ENCODE results near the gene IFT81. TPM values are rescaled to one million over a fixed set of nuclear protein-coding genes. Genes with fewer than 3 reads are reported as not detected.
A peak's percentile ranks its signal among the peaks of the same experiment; 100 is the strongest.

Gene IFT81
- total and polyA plus RNA-seq, 2 of the 13 experiments (the other 11 are each of a cell fraction or from before 2014, with no cell fraction given), result 4.2 to 13.0 TPM

- TF ChIP-seq ARID4A (CRISPR knock-in tag; IDR thresholded peaks at IDR 0.05; ENCODE audit: borderline replicate concordance) (peak; percentile 37; the same call in 1 of the 2 replicates), MIER2 (CRISPR knock-in tag; IDR thresholded peaks at IDR 0.05) (no peak), SALL1 (CRISPR knock-in tag; IDR thresholded peaks at IDR 0.05) (peak; percentile 12; the same call in 1 of the 2 replicates), POGZ (CRISPR knock-in tag; IDR thresholded peaks at IDR 0.05) (no peak), ZNF143 (CRISPR knock-in tag; IDR thresholded peaks at IDR 0.05) (no peak), MEIS1 (CRISPR knock-in tag; IDR thresholded peaks at IDR 0.05; ENCODE audit: borderline replicate concordance) (peak; percentile 44; the same call in 1 of the 2 replicates), RFX1 (IDR thresholded peaks at IDR 0.05) (peak; percentile 62; the same call in 1 of the 2 replicates), PATZ1 (CRISPR knock-in tag; IDR thresholded peaks at IDR 0.05) (peak; percentile 87), GATAD2A (CRISPR knock-in tag; IDR thresholded peaks at IDR 0.05) (peak; percentile 43), KAT7 (CRISPR knock-in tag; IDR thresholded peaks at IDR 0.05; ENCODE audit: borderline replicate concordance) (no peak), MED8 (CRISPR knock-in tag; IDR thresholded peaks at IDR 0.05; ENCODE audit: insufficient replicate concordance) (no peak), ZNF260 (CRISPR knock-in tag; IDR thresholded peaks at IDR 0.05; ENCODE audit: borderline replicate concordance, low read depth) (no peak), ISL2 (CRISPR knock-in tag; IDR thresholded peaks at IDR 0.05) (peak; percentile 49; the same call in 1 of the 2 replicates)
- TF ChIP-seq, protein P1, sequence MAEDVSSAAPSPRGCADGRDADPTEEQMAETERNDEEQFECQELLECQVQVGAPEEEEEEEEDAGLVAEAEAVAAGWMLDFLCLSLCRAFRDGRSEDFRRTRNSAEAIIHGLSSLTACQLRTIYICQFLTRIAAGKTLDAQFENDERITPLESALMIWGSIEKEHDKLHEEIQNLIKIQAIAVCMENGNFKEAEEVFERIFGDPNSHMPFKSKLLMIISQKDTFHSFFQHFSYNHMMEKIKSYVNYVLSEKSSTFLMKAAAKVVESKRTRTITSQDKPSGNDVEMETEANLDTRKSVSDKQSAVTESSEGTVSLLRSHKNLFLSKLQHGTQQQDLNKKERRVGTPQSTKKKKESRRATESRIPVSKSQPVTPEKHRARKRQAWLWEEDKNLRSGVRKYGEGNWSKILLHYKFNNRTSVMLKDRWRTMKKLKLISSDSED (CRISPR knock-in tag; IDR thresholded peaks at IDR 0.05), result no peak
- TF ChIP-seq, protein P2, sequence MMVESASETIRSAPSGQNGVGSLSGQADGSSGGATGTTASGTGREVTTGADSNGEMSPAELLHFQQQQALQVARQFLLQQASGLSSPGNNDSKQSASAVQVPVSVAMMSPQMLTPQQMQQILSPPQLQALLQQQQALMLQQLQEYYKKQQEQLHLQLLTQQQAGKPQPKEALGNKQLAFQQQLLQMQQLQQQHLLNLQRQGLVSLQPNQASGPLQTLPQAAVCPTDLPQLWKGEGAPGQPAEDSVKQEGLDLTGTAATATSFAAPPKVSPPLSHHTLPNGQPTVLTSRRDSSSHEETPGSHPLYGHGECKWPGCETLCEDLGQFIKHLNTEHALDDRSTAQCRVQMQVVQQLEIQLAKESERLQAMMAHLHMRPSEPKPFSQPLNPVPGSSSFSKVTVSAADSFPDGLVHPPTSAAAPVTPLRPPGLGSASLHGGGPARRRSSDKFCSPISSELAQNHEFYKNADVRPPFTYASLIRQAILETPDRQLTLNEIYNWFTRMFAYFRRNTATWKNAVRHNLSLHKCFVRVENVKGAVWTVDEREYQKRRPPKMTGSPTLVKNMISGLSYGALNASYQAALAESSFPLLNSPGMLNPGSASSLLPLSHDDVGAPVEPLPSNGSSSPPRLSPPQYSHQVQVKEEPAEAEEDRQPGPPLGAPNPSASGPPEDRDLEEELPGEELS (CRISPR knock-in tag; IDR thresholded peaks at IDR 0.05), result 0 out of 2 replicates have a peak, but pooled peaks have one; percentile 18
- TF ChIP-seq, protein P3, sequence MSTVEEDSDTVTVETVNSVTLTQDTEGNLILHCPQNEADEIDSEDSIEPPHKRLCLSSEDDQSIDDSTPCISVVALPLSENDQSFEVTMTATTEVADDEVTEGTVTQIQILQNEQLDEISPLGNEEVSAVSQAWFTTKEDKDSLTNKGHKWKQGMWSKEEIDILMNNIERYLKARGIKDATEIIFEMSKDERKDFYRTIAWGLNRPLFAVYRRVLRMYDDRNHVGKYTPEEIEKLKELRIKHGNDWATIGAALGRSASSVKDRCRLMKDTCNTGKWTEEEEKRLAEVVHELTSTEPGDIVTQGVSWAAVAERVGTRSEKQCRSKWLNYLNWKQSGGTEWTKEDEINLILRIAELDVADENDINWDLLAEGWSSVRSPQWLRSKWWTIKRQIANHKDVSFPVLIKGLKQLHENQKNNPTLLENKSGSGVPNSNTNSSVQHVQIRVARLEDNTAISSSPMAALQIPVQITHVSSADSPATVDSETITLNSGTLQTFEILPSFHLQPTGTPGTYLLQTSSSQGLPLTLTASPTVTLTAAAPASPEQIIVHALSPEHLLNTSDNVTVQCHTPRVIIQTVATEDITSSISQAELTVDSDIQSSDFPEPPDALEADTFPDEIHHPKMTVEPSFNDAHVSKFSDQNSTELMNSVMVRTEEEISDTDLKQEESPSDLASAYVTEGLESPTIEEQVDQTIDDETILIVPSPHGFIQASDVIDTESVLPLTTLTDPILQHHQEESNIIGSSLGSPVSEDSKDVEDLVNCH (CRISPR knock-in tag; IDR thresholded peaks at IDR 0.05), result no peak
Observed at GRCh38 chr12:110262442-110263388, 138.6 kb downstream of the IFT81 start (continued).

Data from HepG2 (cell line).